H9 (cell line): ENCODE measurements around the gene LHFPL5. TPM values are rescaled to one million over a fixed set of nuclear protein-coding genes. Genes with fewer than 3 reads are reported as not detected.

Experiments
- DNase-seq: peaks from one replicate; pipeline ENCODE4 v3.0.0-alpha.2; 2017
- H2AFZ ChIP-seq: one replicate; pipeline ENCODE4 v1.6.1; 2013; ENCODE audit warnings: mild to moderate bottlenecking, low read length, control low read depth, moderate library complexity
- H2AK5ac ChIP-seq: 2 replicates; pipeline ENCODE4 v1.6.1; 2013; ENCODE audit warnings: low read length, control low read depth, mixed read lengths; ENCODE audit not compliant: insufficient read length
- H2BK120ac ChIP-seq: one replicate; pipeline ENCODE4 v1.6.1; 2013; ENCODE audit warnings: low read depth, mild to moderate bottlenecking, low read length, control low read depth, inconsistent platforms; ENCODE audit not compliant: poor library complexity, severe bottlenecking
- H2BK12ac ChIP-seq: 2 replicates; pipeline ENCODE4 v1.6.1; 2013; ENCODE audit warnings: low read length, control low read depth, mixed read lengths, low read depth; ENCODE audit not compliant: insufficient read length
- H2BK15ac ChIP-seq: 2 replicates; pipeline ENCODE4 v1.6.1; 2013; ENCODE audit warnings: low read depth, low read length, control low read depth
- H2BK20ac ChIP-seq: one replicate; pipeline ENCODE4 v1.6.1; 2013; ENCODE audit warnings: low read depth, mild to moderate bottlenecking, low read length, control low read depth, inconsistent platforms; ENCODE audit not compliant: poor library complexity, severe bottlenecking
- H2BK5ac ChIP-seq: 2 replicates; pipeline ENCODE4 v1.6.1; 2013; ENCODE audit warnings: low read length, control low read depth, mixed read lengths; ENCODE audit not compliant: insufficient read length
- H3K14ac ChIP-seq: 2 replicates; pipeline ENCODE4 v1.6.1; 2013; ENCODE audit warnings: low read length, control low read depth; ENCODE audit not compliant: insufficient read depth
- H3K18ac ChIP-seq: 2 replicates; pipeline ENCODE4 v1.6.1; 2013; ENCODE audit warnings: low read depth, mild to moderate bottlenecking, mixed read lengths, low read length, control low read depth; ENCODE audit not compliant: insufficient read length
- H3K23ac ChIP-seq: 2 replicates; pipeline ENCODE4 v1.6.1; 2013; ENCODE audit warnings: low read length, control low read depth, mixed read lengths, low read depth; ENCODE audit not compliant: insufficient read length
- H3K23me2 ChIP-seq: 2 replicates; pipeline ENCODE4 v1.6.1; 2013; ENCODE audit warnings: low read depth, mild to moderate bottlenecking, mixed read lengths, low read length, control low read depth; ENCODE audit not compliant: insufficient read length, poor library complexity, severe bottlenecking
- H3K27ac ChIP-seq: 2 replicates; pipeline ENCODE4 v1.5.1; 2013; ENCODE audit warnings: low read length, control low read depth, mixed read lengths, low read depth; ENCODE audit not compliant: insufficient read length
- H3K27me3 ChIP-seq: 2 replicates; pipeline ENCODE4 v1.6.1; 2013; ENCODE audit warnings: low read length, control low read depth, inconsistent platforms; ENCODE audit not compliant: insufficient read depth
- H3K4ac ChIP-seq: 2 replicates; pipeline ENCODE4 v1.6.1; 2013; ENCODE audit warnings: low read depth, mild to moderate bottlenecking, control low read depth, inconsistent platforms, low read length, moderate library complexity
- H3K4me1 ChIP-seq: 2 replicates; pipeline ENCODE4 v1.6.1; 2013; ENCODE audit warnings: low read length, control low read depth, inconsistent platforms; ENCODE audit not compliant: insufficient read depth
- H3K4me2 ChIP-seq: 2 replicates; pipeline ENCODE4 v1.6.1; 2013; ENCODE audit warnings: low read length, control low read depth, mixed read lengths; ENCODE audit not compliant: insufficient read length, insufficient read depth
- H3K56ac ChIP-seq: 2 replicates; pipeline ENCODE4 v1.6.1; 2013; ENCODE audit warnings: low read depth, mild to moderate bottlenecking, mixed read lengths, low read length, control low read depth; ENCODE audit not compliant: insufficient read length
- H3K79me1 ChIP-seq: 2 replicates; pipeline ENCODE4 v1.6.1; 2013; ENCODE audit warnings: low read depth, mild to moderate bottlenecking, moderate library complexity, low read length, control low read depth, inconsistent platforms; ENCODE audit not compliant: insufficient read depth, poor library complexity, severe bottlenecking
- H3K79me2 ChIP-seq: 2 replicates; pipeline ENCODE4 v1.6.1; 2013; ENCODE audit warnings: low read length, control low read depth, inconsistent platforms; ENCODE audit not compliant: insufficient read depth
- H3K9ac ChIP-seq: 2 replicates; pipeline ENCODE4 v1.6.1; 2013; ENCODE audit warnings: low read length, control low read depth, mixed read lengths; ENCODE audit not compliant: insufficient read length; ENCODE audit errors: extremely low read depth
- H3K9me3 ChIP-seq: one replicate; pipeline ENCODE4 v1.6.1; 2013; ENCODE audit warnings: low read depth, low read length, inconsistent platforms; ENCODE audit not compliant: control insufficient read depth
- H3T11ph ChIP-seq: one replicate; pipeline ENCODE4 v1.6.1; 2013; ENCODE audit warnings: mild to moderate bottlenecking, low read length, control low read depth, inconsistent platforms
- H4K20me1 ChIP-seq: one replicate; pipeline ENCODE4 v1.6.1; 2013; ENCODE audit not compliant: control insufficient read depth, insufficient read length, insufficient read depth
- H4K5ac ChIP-seq: 2 replicates; pipeline ENCODE4 v1.6.1; 2013; ENCODE audit warnings: low read depth, mild to moderate bottlenecking, mixed read lengths, low read length, control low read depth; ENCODE audit not compliant: insufficient read length
- H4K8ac ChIP-seq: replicated peaks from 2 replicates; pipeline ENCODE4 v1.6.1; 2013; ENCODE audit warnings: low read length, control low read depth, mixed read lengths, low read depth; ENCODE audit not compliant: insufficient read length
- H4K91ac ChIP-seq: 2 replicates; pipeline ENCODE4 v1.6.1; 2013; ENCODE audit warnings: low read depth, mild to moderate bottlenecking, moderate library complexity, mixed read lengths, low read length, control low read depth; ENCODE audit not compliant: insufficient read length
- H3K27ac Mint-ChIP-seq, 3 experiments: 2 replicates in 2 of 3; 3 replicates in 1 of 3; pipeline ENCODE4 v1.8.0; 2020 to 2021; ENCODE audit warnings: mixed read lengths in 3 of 3, mild to moderate bottlenecking in 1 of 3, moderate library complexity in 1 of 3
- H3K27me3 Mint-ChIP-seq: 2 replicates; pipeline ENCODE4 v1.8.0; 2021; ENCODE audit warnings: low read depth, mild to moderate bottlenecking, moderate library complexity, mixed read lengths
- H3K36me3 Mint-ChIP-seq, 3 experiments: 2 replicates in 2 of 3; 3 replicates in 1 of 3; pipeline ENCODE4 v1.8.0; 2020 to 2021; ENCODE audit warnings: low read depth in 3 of 3, mixed read lengths in 3 of 3; ENCODE audit not compliant: insufficient read depth in 1 of 3
- H3K4me1 Mint-ChIP-seq, 2 experiments: 2 replicates each; pipeline ENCODE4 v1.8.0; 2020; ENCODE audit warnings: mixed read lengths in 2 of 2
- H3K4me3 Mint-ChIP-seq, 2 experiments: 2 replicates in 1 of 2; 3 replicates in 1 of 2; pipeline ENCODE4 v1.8.0; 2020 to 2021; ENCODE audit warnings: mild to moderate bottlenecking in 2 of 2, mixed read lengths in 2 of 2, moderate library complexity in 1 of 2
- H3K9me3 Mint-ChIP-seq, 2 experiments: 2 replicates in 1 of 2; 3 replicates in 1 of 2; pipeline ENCODE4 v1.8.0; 2020; ENCODE audit warnings: mild to moderate bottlenecking in 2 of 2, mixed read lengths in 2 of 2, moderate library complexity in 1 of 2
- CTCF ChIP-seq: fragments of 200-600 bp; sonication (generic); conservative IDR thresholded peaks from 3 replicates; pipeline ENCODE4 v1.8.0; 2021; ENCODE audit warnings: antibody characterized with exemption, mild to moderate bottlenecking
- WGBS: extraction: QIAGEN DNeasy Blood & Tissue Kit; methylation state at CpG from one replicate; pipeline ENCODE4 v1.1.7; 2013; ENCODE audit warnings: missing lambda C conversion rate, low lambda C conversion rate, mixed read lengths; ENCODE audit not compliant: insufficient read length; ENCODE audit errors: extremely low coverage; 5-methylcytosine and 5-hydroxymethylcytosine counted together
- total RNA-seq: library from RNA; stranded (reverse); gene quantifications from 2 replicates; pipeline ENCODE4 v1.2.1, GENCODE V29; 2021

The LHFPL5 gene
- total RNA-seq, 1 experiment from 2014 or later: not detected

- Mint-ChIP-seq H3K27ac (peak overlapping the region in 1 of 3 experiments; percentile 95; a peak in 2 of 7 replicates), H3K27me3 (peaks cover 10% of the 10 kb centered on the region), H3K9me3 (no peaks in the 10 kb centered on the region; a peak in 1 of 5 replicates), H3K36me3 (no peaks in the 10 kb centered on the region; a peak in 1 of 7 replicates), H3K4me1 (peaks cover 12 to 17% of the 10 kb centered on the region in 2 experiments), H3K4me3 (no peak overlapping the region)
- Histone ChIP-seq H3K18ac (no peak overlapping the region), H2BK15ac (no peak overlapping the region), H3K4me2 (no peak overlapping the region), H3K4ac (no peak overlapping the region), H3K27ac (no peak overlapping the region), H2BK5ac (no peak overlapping the region), H2AK5ac (no peak overlapping the region), H3K14ac (no peak overlapping the region), H4K8ac (no peak overlapping the region), H3K56ac (no peak overlapping the region), H3K9ac (no peak overlapping the region), H3K79me1 (no peaks in the 10 kb centered on the region), H3K79me2 (no peaks in the 10 kb centered on the region), H4K91ac (no peak overlapping the region), H3K23me2 (no peaks in the 10 kb centered on the region), H3K27me3 (no peaks in the 10 kb centered on the region), H4K5ac (no peak overlapping the region), H3K23ac (no peak overlapping the region), H2BK12ac (no peak overlapping the region), H4K20me1 (no peaks in the 10 kb centered on the region), H3T11ph (no peak overlapping the region), H2AFZ (no peak overlapping the region), H2BK20ac (no peak overlapping the region), H2BK120ac (no peak overlapping the region), H3K9me3 (no peaks in the 10 kb centered on the region), H3K4me1 (no peaks in the 10 kb centered on the region; the same call in 1 of the 2 replicates)
- no peak for DNase-seq
- TF ChIP-seq CTCF: no peak
- no CpG with 5 or more reads among the region's 14 CpGs for WGBS
Observed at GRCh38 chr6:35810971-35811698, 6.0 kb downstream of the LHFPL5 start.
